SK-N-SH (cell line): ENCODE results near the gene CDH4. TPM values are rescaled to one million over a fixed set of nuclear protein-coding genes. Genes with fewer than 3 reads are reported as not detected.

Source experiments
- CTCF ChIA-PET: fragments of 300-600, 350-600 bp; formaldehyde crosslinking; extraction: SDS; loops from one replicate; lab custom pipeline; 2021; lab: Yijun Ruan, JAX
- POLR2A ChIA-PET: fragments of 350-600 bp; sonication (Branson Sonifier 250); formaldehyde crosslinking; extraction: SDS; loops from one replicate; lab custom pipeline; 2020; ENCODE audit warnings: antibody characterized with exemption, inconsistent platforms; lab: Yijun Ruan, JAX
- DNase-seq: peaks from one replicate; pipeline ENCODE4 v3.0.0; 2012
- H2AFZ ChIP-seq: fragments of 200-600 bp; sonication (generic); 2 replicates; pipeline ENCODE4 v1.8.1; 2016; ENCODE audit warnings: antibody characterized with exemption, mild to moderate bottlenecking, low read depth
- H3F3A ChIP-seq: fragments of 200-600 bp; sonication (generic); replicated peaks from 2 replicates; pipeline ENCODE3; 2016; ENCODE audit warnings: antibody characterized with exemption, mild to moderate bottlenecking; ENCODE audit not compliant: insufficient read depth
- H3K27ac ChIP-seq, 2 experiments: fragments of 200-500 bp in 1 of 2; fragments of 200-600 bp in 1 of 2; sonication (Bioruptor generic) in 1 of 2; sonication (generic), shearing (Covaris generic) in 1 of 2; 2 replicates each; pipeline versions ENCODE4 v1.5.1 to v1.6.1; 2014 to 2016; ENCODE audit warnings: low read depth in 2 of 2, inconsistent platforms in 1 of 2, low read length in 1 of 2, mild to moderate bottlenecking in 1 of 2, mixed read lengths in 1 of 2
- H3K27me3 ChIP-seq: fragments of 200-600 bp; sonication (generic), shearing (Covaris generic); 2 replicates; pipeline ENCODE4 v1.6.1; 2016; ENCODE audit warnings: mixed run types; ENCODE audit not compliant: insufficient read depth
- H3K36me3 ChIP-seq, 2 experiments: fragments of 200-500 bp in 1 of 2; fragments of 200-600 bp in 1 of 2; sonication (Bioruptor generic) in 1 of 2; sonication (generic) in 1 of 2; replicated peaks in 1 of 2; 2 replicates each; pipeline versions ENCODE3 to v1.5.1; 2014 to 2016; ENCODE audit warnings: low read length in 1 of 2, mild to moderate bottlenecking in 1 of 2; ENCODE audit not compliant: insufficient read depth in 2 of 2, control insufficient read depth in 1 of 2
- H3K4me1 ChIP-seq, 2 experiments: fragments of 200-500 bp in 1 of 2; fragments of 200-600 bp in 1 of 2; sonication (Bioruptor generic) in 1 of 2; sonication (generic), shearing (Covaris generic) in 1 of 2; 2 replicates each; pipeline versions ENCODE4 v1.5.1 to v1.6.1; 2014 to 2016; ENCODE audit warnings: low read depth in 1 of 2, low read length in 1 of 2, mixed run types in 1 of 2; ENCODE audit not compliant: insufficient read depth in 2 of 2, control insufficient read depth in 1 of 2
- H3K4me2 ChIP-seq: fragments of 200-600 bp; sonication (generic), shearing (Covaris generic); 2 replicates; pipeline ENCODE4 v1.6.1; 2017; ENCODE audit warnings: mixed run types
- H3K4me3 ChIP-seq, 2 experiments: fragments of 200-500 bp in 1 of 2; fragments of 200-600 bp in 1 of 2; sonication (Bioruptor generic) in 1 of 2; sonication (generic), shearing (Covaris generic) in 1 of 2; 2 replicates each; pipeline versions ENCODE4 v1.5.1 to v1.8.1; 2014 to 2016; ENCODE audit warnings: low read depth in 2 of 2, inconsistent platforms in 1 of 2, low read length in 1 of 2, mild to moderate bottlenecking in 1 of 2, mixed read lengths in 1 of 2, moderate library complexity in 1 of 2
- H3K79me2 ChIP-seq: fragments of 200-600 bp; sonication (generic); 2 replicates; pipeline ENCODE4 v1.8.1; 2017; ENCODE audit warnings: mild to moderate bottlenecking; ENCODE audit not compliant: insufficient read depth
- H3K9ac ChIP-seq: fragments of 200-600 bp; sonication (generic); 2 replicates; pipeline ENCODE4 v1.6.1; 2017; ENCODE audit warnings: mixed run types
- H3K9me2 ChIP-seq: fragments of 200-600 bp; sonication (generic); 2 replicates; pipeline ENCODE4 v1.6.1; 2017; ENCODE audit warnings: mixed run types
- H3K9me3 ChIP-seq: fragments of 200-600 bp; sonication (generic); 2 replicates; pipeline ENCODE4 v1.6.1; 2017; ENCODE audit warnings: mixed run types, mild to moderate bottlenecking, moderate library complexity
- H4K20me1 ChIP-seq: fragments of 200-600 bp; sonication (generic); 2 replicates; pipeline ENCODE4 v1.6.1; 2017; ENCODE audit warnings: mild to moderate bottlenecking, mixed run types; ENCODE audit not compliant: insufficient read depth
- CHD2 ChIP-seq: fragments of 150-350 bp; IDR thresholded peaks from 2 replicates; pipeline ENCODE4 v1.6.1; 2018; ENCODE audit warnings: low read length; ENCODE audit not compliant: partially characterized antibody
- CTCF ChIP-seq: fragments of 200-600 bp; sonication (generic); IDR thresholded peaks from 2 replicates; pipeline ENCODE4 v1.6.1; 2017; ENCODE audit warnings: antibody characterized with exemption, mild to moderate bottlenecking, moderate library complexity
- EP300 ChIP-seq, 2 experiments: IDR thresholded peaks; 2 replicates each; pipeline versions ENCODE4 v1.4.0 to v1.6.1; 2012; ENCODE audit warnings: borderline replicate concordance in 1 of 2, low read depth in 1 of 2, low read length in 1 of 2
- FOSL2 ChIP-seq: IDR thresholded peaks from 2 replicates; pipeline ENCODE4 v1.4.0; 2012; ENCODE audit warnings: low read depth, mild to moderate bottlenecking, moderate library complexity, borderline replicate concordance
- FOXJ3 ChIP-seq: sonication (generic); formaldehyde crosslinking; IDR thresholded peaks from 2 replicates; pipeline ENCODE4 v1.5.1; 2020; ENCODE audit warnings: mild to moderate bottlenecking, missing genetic modification reagents
- FOXM1 ChIP-seq: IDR thresholded peaks from 2 replicates; pipeline ENCODE4 v1.4.0; 2012; ENCODE audit warnings: low read depth, mild to moderate bottlenecking
- JUND ChIP-seq: IDR thresholded peaks from 2 replicates; pipeline ENCODE4 v1.4.0; 2012
- PBX3 ChIP-seq: IDR thresholded peaks from 2 replicates; pipeline ENCODE4; 2012
- POLR2AphosphoS5 ChIP-seq: IDR thresholded peaks from 2 replicates; pipeline ENCODE4 v1.6.1; 2012; ENCODE audit warnings: low read depth, low read length
- RAD21 ChIP-seq: IDR thresholded peaks from 2 replicates; pipeline ENCODE4 v1.6.1; 2012; ENCODE audit warnings: mild to moderate bottlenecking, low read length
- RCOR1 ChIP-seq: fragments of 150-350 bp; IDR thresholded peaks from 2 replicates; pipeline ENCODE4 v1.6.1; 2017; ENCODE audit warnings: antibody characterized with exemption, low read length
- REST ChIP-seq: IDR thresholded peaks from 2 replicates; pipeline ENCODE4 v1.6.1; 2012; ENCODE audit warnings: mild to moderate bottlenecking, low read depth, low read length, moderate library complexity
- RFX5 ChIP-seq: IDR thresholded peaks from 2 replicates; pipeline ENCODE4 v1.6.1; 2012; ENCODE audit warnings: mild to moderate bottlenecking, improper control_type of control experiment, low read length
- RXRA ChIP-seq: IDR thresholded peaks from 2 replicates; pipeline ENCODE4 v1.4.0; 2012; ENCODE audit warnings: low read depth, mild to moderate bottlenecking, borderline replicate concordance
- SIN3A ChIP-seq: IDR thresholded peaks from 2 replicates; pipeline ENCODE4 v1.6.1; 2012; ENCODE audit warnings: low read depth, mild to moderate bottlenecking, low read length, moderate library complexity, borderline replicate concordance
- SMC3 ChIP-seq: IDR thresholded peaks from 2 replicates; pipeline ENCODE4 v1.6.1; 2012; ENCODE audit warnings: low read depth, low read length, improper control_type of control experiment
- TAF1 ChIP-seq: IDR thresholded peaks from 2 replicates; pipeline ENCODE4 v1.6.1; 2012; ENCODE audit warnings: low read depth, mild to moderate bottlenecking, low read length, moderate library complexity, borderline replicate concordance
- USF1 ChIP-seq: IDR thresholded peaks from 2 replicates; pipeline ENCODE4 v1.4.0; 2012; ENCODE audit warnings: low read depth, borderline replicate concordance
- WGBS: methylation state at CpG from one replicate; pipeline ENCODE4 v1.1.6; 2017; ENCODE audit warnings: low lambda C conversion rate; 5-methylcytosine and 5-hydroxymethylcytosine counted together
- polyA plus RNA-seq, 3 experiments: library from polyadenylated mRNA; depleted of rRNA; stranded (reverse); fragments of >200 nt; gene quantifications; 2 replicates each; pipeline ENCODE4 v1.2.3, GENCODE V29; 2012

CDH4 gene
- polyA plus RNA-seq, 1 of the 3 experiments (the other 2 are of a cell fraction), result not detected

GRCh38 chr20:61769286-61769832 lies 517.3 kb downstream of the CDH4 start:
- no peak overlapping the region for H3K9ac ChIP-seq
- 45% methylated on average over 9 of the region's 11 CpGs for WGBS
- ChIA-PET CTCF (interaction anchor here (0.6 kb wide), 1 partner anchor 127 kb away, joined by 3 read pairs; no protein-coding TSS in a partner anchor), POLR2A (no interaction called here)
- H3K9me3 ChIP-seq, result no peaks in the 10 kb centered on the region
- no peak overlapping the region for H3K4me2 ChIP-seq
- no peaks in the 10 kb centered on the region for H3F3A ChIP-seq
- no peak for DNase-seq
- no peaks in the 10 kb centered on the region for H3K79me2 ChIP-seq
- H3K9me2 ChIP-seq, result no peaks in the 10 kb centered on the region
- no peaks in the 10 kb centered on the region for H3K27me3 ChIP-seq
- H3K4me3 ChIP-seq, result no peak overlapping the region
- H3K27ac ChIP-seq, result no peak overlapping the region
- TF ChIP-seq RXRA (no peak), USF1 (no peak), SMC3 (no peak), RCOR1 (no peak), RAD21 (no peak), CTCF (no peak), PBX3 (no peak), JUND (no peak), CHD2 (no peak), SIN3A (no peak), POLR2AphosphoS5 (no peak), FOSL2 (no peak), FOXJ3 (no peak)
- H4K20me1 ChIP-seq, result no peaks in the 10 kb centered on the region
- H3K4me1 ChIP-seq, result no peaks in the 10 kb centered on the region
- no peaks in the 10 kb centered on the region for H3K36me3 ChIP-seq
- no peak overlapping the region for H2AFZ ChIP-seq

- WGBS, result 64% methylated on average over 12 of the region's 16 CpGs
- Histone ChIP-seq H3K4me1 (no peaks in the 10 kb centered on the region), H3K9me3 (no peaks in the 10 kb centered on the region), H3K27me3 (no peaks in the 10 kb centered on the region), H4K20me1 (no peaks in the 10 kb centered on the region), H3K4me3 (no peak overlapping the region), H2AFZ (no peak overlapping the region), H3K9ac (no peak overlapping the region), H3K36me3 (no peaks in the 10 kb centered on the region), H3K27ac (no peak overlapping the region), H3K79me2 (no peaks in the 10 kb centered on the region), H3K9me2 (no peaks in the 10 kb centered on the region), H3F3A (no peaks in the 10 kb centered on the region), H3K4me2 (no peak overlapping the region)
- no peak for DNase-seq
- POLR2A ChIA-PET, result no interaction called here
- CTCF ChIA-PET, result no interaction called here
- TF ChIP-seq REST (no peak), FOXM1 (no peak), RXRA (no peak), RFX5 (no peak), TAF1 (no peak), EP300 (IDR thresholded peaks at IDR 0.05; ENCODE audit: borderline replicate concordance in 1 of 2, low read depth in 1 of 2, low read length in 1 of 2) (no peak), FOXJ3 (no peak), SIN3A (no peak), PBX3 (no peak)
Observed at GRCh38 chr20:61770113-61770585, 518.1 kb downstream of the CDH4 start.
